Prostate gland (tissue), 2 donors: ENCODE data around the gene SPIRE2.

ENCODE experiments used
- POLR2A ChIP-seq: fragments of 450-650 bp; IDR thresholded peaks from one replicate; pipeline ENCODE4 v1.6.1; 2016; ENCODE audit warnings: antibody characterized with exemption, mild to moderate bottlenecking
- POLR2AphosphoS5 ChIP-seq: sonication (generic); formaldehyde crosslinking; IDR thresholded peaks from one replicate; pipeline ENCODE4 v1.6.1; 2017; ENCODE audit warnings: antibody characterized with exemption
- TF ChIP-seq, protein P1 (sequence below), 4 experiments: fragments of 200-600 bp in 2 of 4; fragments of 450-650 bp in 2 of 4; sonication (generic) in 2 of 4; IDR thresholded peaks; 1 replicate in 3 of 4; 2 replicates in 1 of 4; pipeline ENCODE4 v1.5.1; 2016 to 2019; ENCODE audit warnings: antibody characterized with exemption in 4 of 4, mild to moderate bottlenecking in 2 of 4, moderate library complexity in 2 of 4

DNA sequence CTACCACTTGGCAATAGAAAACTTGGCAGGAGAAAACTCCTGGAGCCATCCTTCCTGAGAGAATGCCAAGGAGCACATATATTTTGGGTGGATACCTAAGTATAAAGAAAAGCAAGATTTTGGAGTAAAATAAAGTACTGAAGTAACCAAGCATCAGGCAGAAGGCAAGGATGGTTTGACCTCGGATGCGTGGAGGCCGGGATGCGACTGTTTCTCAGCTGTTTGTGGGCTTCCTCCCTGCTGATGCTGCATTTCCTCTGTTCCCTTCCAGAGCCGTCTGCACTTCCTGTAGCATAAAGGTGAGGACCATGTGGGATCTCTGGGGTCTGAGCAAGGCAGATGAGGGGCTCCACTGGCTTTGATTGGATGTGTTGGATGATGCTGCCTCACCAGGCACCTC is 39.6 kb downstream of the SPIRE2 start:
- TF ChIP-seq POLR2A, result no peak
- TF ChIP-seq, protein P1, sequence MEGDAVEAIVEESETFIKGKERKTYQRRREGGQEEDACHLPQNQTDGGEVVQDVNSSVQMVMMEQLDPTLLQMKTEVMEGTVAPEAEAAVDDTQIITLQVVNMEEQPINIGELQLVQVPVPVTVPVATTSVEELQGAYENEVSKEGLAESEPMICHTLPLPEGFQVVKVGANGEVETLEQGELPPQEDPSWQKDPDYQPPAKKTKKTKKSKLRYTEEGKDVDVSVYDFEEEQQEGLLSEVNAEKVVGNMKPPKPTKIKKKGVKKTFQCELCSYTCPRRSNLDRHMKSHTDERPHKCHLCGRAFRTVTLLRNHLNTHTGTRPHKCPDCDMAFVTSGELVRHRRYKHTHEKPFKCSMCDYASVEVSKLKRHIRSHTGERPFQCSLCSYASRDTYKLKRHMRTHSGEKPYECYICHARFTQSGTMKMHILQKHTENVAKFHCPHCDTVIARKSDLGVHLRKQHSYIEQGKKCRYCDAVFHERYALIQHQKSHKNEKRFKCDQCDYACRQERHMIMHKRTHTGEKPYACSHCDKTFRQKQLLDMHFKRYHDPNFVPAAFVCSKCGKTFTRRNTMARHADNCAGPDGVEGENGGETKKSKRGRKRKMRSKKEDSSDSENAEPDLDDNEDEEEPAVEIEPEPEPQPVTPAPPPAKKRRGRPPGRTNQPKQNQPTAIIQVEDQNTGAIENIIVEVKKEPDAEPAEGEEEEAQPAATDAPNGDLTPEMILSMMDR (IDR thresholded peaks at IDR 0.05), result no peak
- TF ChIP-seq POLR2AphosphoS5, result no peak
